GM12878 (cell line): ENCODE data around the gene U2AF2. TPM values are rescaled to one million over a fixed set of nuclear protein-coding genes. Genes with fewer than 3 reads are reported as not detected.
A peak's percentile ranks its signal among the peaks of the same experiment; 100 is the strongest.

Experiments used
- BMI1 ChIP-seq: fragments of 450-650 bp; IDR thresholded peaks from 2 replicates; pipeline ENCODE4 v1.6.1; 2016; ENCODE audit warnings: mild to moderate bottlenecking, moderate library complexity, borderline replicate concordance
- CHD1 ChIP-seq: IDR thresholded peaks from 2 replicates; pipeline ENCODE4 v1.6.1; 2012; ENCODE audit warnings: low read depth, low read length, improper control_type of control experiment
- CHD4 ChIP-seq: fragments of 200-600 bp; sonication (generic); IDR thresholded peaks from 2 replicates; pipeline ENCODE4 v1.6.1; 2016; ENCODE audit warnings: mild to moderate bottlenecking
- EED ChIP-seq: sonication (generic); IDR thresholded peaks from 2 replicates; pipeline ENCODE4 v1.6.1; 2016; ENCODE audit warnings: antibody characterized with exemption, low read depth
- ELK1 ChIP-seq: IDR thresholded peaks from 2 replicates; pipeline ENCODE4 v1.6.1; 2012; ENCODE audit warnings: low read depth, low read length, improper control_type of control experiment
- GABPA ChIP-seq: IDR thresholded peaks from 2 replicates; pipeline ENCODE4 v1.6.1; 2014; ENCODE audit warnings: antibody characterized with exemption, low read depth, mild to moderate bottlenecking, inconsistent platforms
- HCFC1 ChIP-seq: fragments of 150-350 bp; IDR thresholded peaks from 2 replicates; pipeline ENCODE4 v1.6.1; 2014; ENCODE audit warnings: low read length
- IRF3 ChIP-seq: fragments of 450-650 bp; IDR thresholded peaks from 2 replicates; pipeline ENCODE4 v1.6.1; 2014; ENCODE audit warnings: mild to moderate bottlenecking
- JUNB ChIP-seq: IDR thresholded peaks from 2 replicates; pipeline ENCODE4 v1.6.1; 2016; ENCODE audit warnings: antibody characterized with exemption, mild to moderate bottlenecking
- NR2F1 ChIP-seq: fragments of 450-650 bp; conservative IDR thresholded peaks from 2 replicates; pipeline ENCODE4 v1.6.1; 2017; ENCODE audit warnings: mild to moderate bottlenecking
- PAX5 ChIP-seq: IDR thresholded peaks from 2 replicates; pipeline ENCODE4 v1.6.1; 2011; ENCODE audit warnings: low read depth, low read length, borderline replicate concordance
- POLR2A ChIP-seq: IDR thresholded peaks from 2 replicates; pipeline ENCODE4 v1.6.1; 2011; ENCODE audit warnings: low read depth, mild to moderate bottlenecking, low read length
- RUNX3 ChIP-seq: IDR thresholded peaks from 2 replicates; pipeline ENCODE4 v1.6.1; 2012; ENCODE audit warnings: low read length, inconsistent platforms
- TCF3 ChIP-seq: IDR thresholded peaks from 2 replicates; pipeline ENCODE4 v1.6.1; 2012; ENCODE audit warnings: low read depth, mild to moderate bottlenecking, low read length, borderline replicate concordance; ENCODE audit not compliant: insufficient read depth
- ZNF687 ChIP-seq: fragments of 450-650 bp; IDR thresholded peaks from 2 replicates; pipeline ENCODE4 v1.6.1; 2017; ENCODE audit warnings: mild to moderate bottlenecking, moderate library complexity
- polyA plus RNA-seq, 11 experiments: library from polyadenylated mRNA; depleted of rRNA in 4 of 11; unstranded in 6 of 11; stranded (reverse) in 5 of 11; fragments of >200 nt; fragmentation: Nextera tagmentation in 4 of 11; fragmentation: Illumina TruSeq in 1 of 11; extraction: Ambion mirVana in 4 of 11; extraction: Trizol in 1 of 11; gene quantifications; 1 replicate in 1 of 11; 2 replicates in 10 of 11; pipeline versions ENCODE4 v1.2.1 to v1.2.3, GENCODE V29; 2011 to 2016; ENCODE audit warnings: inconsistent platforms in 2 of 11, missing spikeins in 2 of 11, low read depth in 1 of 11
- total RNA-seq, 4 experiments: library from RNA; depleted of rRNA in 3 of 4; stranded (reverse); fragments of >200 nt in 3 of 4; fragmentation: Illumina TruSeq in 1 of 4; extraction: Trizol in 1 of 4; gene quantifications; 2 replicates each; pipeline versions ENCODE4 v1.2.1 to v1.2.3, GENCODE V29; 2013 to 2021
- TF ChIP-seq, protein P1 (sequence below): IDR thresholded peaks from 2 replicates; pipeline ENCODE4 v1.6.1; 2012; ENCODE audit warnings: mild to moderate bottlenecking, low read depth, low read length
- TF ChIP-seq, protein P2 (sequence below): fragments of 450-650 bp; conservative IDR thresholded peaks from 2 replicates; pipeline ENCODE4 v1.6.1; 2017; ENCODE audit warnings: mild to moderate bottlenecking, moderate library complexity
- TF ChIP-seq, protein P3 (sequence below): IDR thresholded peaks from 2 replicates; pipeline ENCODE4 v1.6.1; 2012; ENCODE audit warnings: low read depth, low read length, improper control_type of control experiment

Gene U2AF2
- total and polyA plus RNA-seq, 10 of the 15 experiments (the other 5 are each of a cell fraction or from before 2014, with no cell fraction given) = 3.0 to 338 (median 130) TPM

- no peak for TF ChIP-seq JUNB
- TF ChIP-seq GABPA = no peak
- no peak for TF ChIP-seq TCF3
- TF ChIP-seq RUNX3 = peak; percentile 15; the same call in 1 of the 2 replicates
- TF ChIP-seq BMI1 = no peak
- no peak for TF ChIP-seq PAX5
- TF ChIP-seq, protein P1, sequence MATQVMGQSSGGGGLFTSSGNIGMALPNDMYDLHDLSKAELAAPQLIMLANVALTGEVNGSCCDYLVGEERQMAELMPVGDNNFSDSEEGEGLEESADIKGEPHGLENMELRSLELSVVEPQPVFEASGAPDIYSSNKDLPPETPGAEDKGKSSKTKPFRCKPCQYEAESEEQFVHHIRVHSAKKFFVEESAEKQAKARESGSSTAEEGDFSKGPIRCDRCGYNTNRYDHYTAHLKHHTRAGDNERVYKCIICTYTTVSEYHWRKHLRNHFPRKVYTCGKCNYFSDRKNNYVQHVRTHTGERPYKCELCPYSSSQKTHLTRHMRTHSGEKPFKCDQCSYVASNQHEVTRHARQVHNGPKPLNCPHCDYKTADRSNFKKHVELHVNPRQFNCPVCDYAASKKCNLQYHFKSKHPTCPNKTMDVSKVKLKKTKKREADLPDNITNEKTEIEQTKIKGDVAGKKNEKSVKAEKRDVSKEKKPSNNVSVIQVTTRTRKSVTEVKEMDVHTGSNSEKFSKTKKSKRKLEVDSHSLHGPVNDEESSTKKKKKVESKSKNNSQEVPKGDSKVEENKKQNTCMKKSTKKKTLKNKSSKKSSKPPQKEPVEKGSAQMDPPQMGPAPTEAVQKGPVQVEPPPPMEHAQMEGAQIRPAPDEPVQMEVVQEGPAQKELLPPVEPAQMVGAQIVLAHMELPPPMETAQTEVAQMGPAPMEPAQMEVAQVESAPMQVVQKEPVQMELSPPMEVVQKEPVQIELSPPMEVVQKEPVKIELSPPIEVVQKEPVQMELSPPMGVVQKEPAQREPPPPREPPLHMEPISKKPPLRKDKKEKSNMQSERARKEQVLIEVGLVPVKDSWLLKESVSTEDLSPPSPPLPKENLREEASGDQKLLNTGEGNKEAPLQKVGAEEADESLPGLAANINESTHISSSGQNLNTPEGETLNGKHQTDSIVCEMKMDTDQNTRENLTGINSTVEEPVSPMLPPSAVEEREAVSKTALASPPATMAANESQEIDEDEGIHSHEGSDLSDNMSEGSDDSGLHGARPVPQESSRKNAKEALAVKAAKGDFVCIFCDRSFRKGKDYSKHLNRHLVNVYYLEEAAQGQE = no peak
- peak; percentile 14; the same call in 1 of the 2 replicates for TF ChIP-seq EED
- TF ChIP-seq HCFC1 = no peak
- TF ChIP-seq CHD1 = no peak
- no peak for TF ChIP-seq CHD4
- TF ChIP-seq ZNF687 = no peak
- TF ChIP-seq, protein P2, sequence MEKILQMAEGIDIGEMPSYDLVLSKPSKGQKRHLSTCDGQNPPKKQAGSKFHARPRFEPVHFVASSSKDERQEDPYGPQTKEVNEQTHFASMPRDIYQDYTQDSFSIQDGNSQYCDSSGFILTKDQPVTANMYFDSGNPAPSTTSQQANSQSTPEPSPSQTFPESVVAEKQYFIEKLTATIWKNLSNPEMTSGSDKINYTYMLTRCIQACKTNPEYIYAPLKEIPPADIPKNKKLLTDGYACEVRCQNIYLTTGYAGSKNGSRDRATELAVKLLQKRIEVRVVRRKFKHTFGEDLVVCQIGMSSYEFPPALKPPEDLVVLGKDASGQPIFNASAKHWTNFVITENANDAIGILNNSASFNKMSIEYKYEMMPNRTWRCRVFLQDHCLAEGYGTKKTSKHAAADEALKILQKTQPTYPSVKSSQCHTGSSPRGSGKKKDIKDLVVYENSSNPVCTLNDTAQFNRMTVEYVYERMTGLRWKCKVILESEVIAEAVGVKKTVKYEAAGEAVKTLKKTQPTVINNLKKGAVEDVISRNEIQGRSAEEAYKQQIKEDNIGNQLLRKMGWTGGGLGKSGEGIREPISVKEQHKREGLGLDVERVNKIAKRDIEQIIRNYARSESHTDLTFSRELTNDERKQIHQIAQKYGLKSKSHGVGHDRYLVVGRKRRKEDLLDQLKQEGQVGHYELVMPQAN = no peak
- no peak for TF ChIP-seq NR2F1
- no peak for TF ChIP-seq IRF3
- no peak for TF ChIP-seq ELK1
- TF ChIP-seq, protein P3, sequence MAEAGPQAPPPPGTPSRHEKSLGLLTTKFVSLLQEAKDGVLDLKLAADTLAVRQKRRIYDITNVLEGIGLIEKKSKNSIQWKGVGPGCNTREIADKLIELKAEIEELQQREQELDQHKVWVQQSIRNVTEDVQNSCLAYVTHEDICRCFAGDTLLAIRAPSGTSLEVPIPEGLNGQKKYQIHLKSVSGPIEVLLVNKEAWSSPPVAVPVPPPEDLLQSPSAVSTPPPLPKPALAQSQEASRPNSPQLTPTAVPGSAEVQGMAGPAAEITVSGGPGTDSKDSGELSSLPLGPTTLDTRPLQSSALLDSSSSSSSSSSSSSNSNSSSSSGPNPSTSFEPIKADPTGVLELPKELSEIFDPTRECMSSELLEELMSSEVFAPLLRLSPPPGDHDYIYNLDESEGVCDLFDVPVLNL = no peak
- TF ChIP-seq POLR2A = peak; percentile 47; the same call in 1 of the 2 replicates
These were observed 4.7 kb upstream of the U2AF2 start (continued) for GRCh38 chr19:55650126-55650557.
